Left lung (tissue), 10 donors: Measurements from ENCODE around the gene RNF121. TPM values are rescaled to one million over a fixed set of nuclear protein-coding genes. Genes with fewer than 3 reads are reported as not detected.

Experiments used
- ATAC-seq: fragments of 200-7000 bp; cut with Tn5 transposase; one replicate; pipeline ENCODE4 v1.9.1; 2020; ENCODE audit warnings: moderate library complexity
- DNase-seq, 4 donors: peaks; one replicate each; pipeline ENCODE4 v3.0.0-alpha.2; 2013 to 2020
- H3K27ac ChIP-seq, 2 donors: fragments of 200-600 bp; sonication (generic) in 1 of 2; one replicate each; pipeline versions ENCODE4 v1.5.0 to v1.8.0; 2020 to 2021
- H3K27me3 ChIP-seq, 2 donors: fragments of 200-600 bp; sonication (generic) in 1 of 2; one replicate each; pipeline versions ENCODE4 v1.5.0 to v1.8.0; 2020 to 2021
- H3K36me3 ChIP-seq, 2 donors: fragments of 200-600 bp; sonication (generic) in 1 of 2; one replicate each; pipeline versions ENCODE4 v1.5.0 to v1.8.0; 2020 to 2021
- H3K4me1 ChIP-seq, 2 donors: fragments of 200-600 bp; one replicate each; pipeline ENCODE4 v1.8.0; 2021
- H3K4me3 ChIP-seq, 2 donors: fragments of 200-600 bp; sonication (generic) in 1 of 2; one replicate each; pipeline versions ENCODE4 v1.5.0 to v1.8.0; 2020 to 2021; ENCODE audit warnings: mild to moderate bottlenecking in 1 of 2
- H3K9me3 ChIP-seq, 2 donors: fragments of 200-600 bp; sonication (generic) in 1 of 2; one replicate each; pipeline versions ENCODE4 v1.5.0 to v1.8.0; 2020 to 2021
- CTCF ChIP-seq, 2 donors: fragments of 200-600 bp; sonication (generic) in 1 of 2; IDR thresholded peaks; one replicate each; pipeline versions ENCODE4 v1.5.0 to v1.8.0; 2021; ENCODE audit warnings: antibody characterized with exemption in 2 of 2
- intact Hi-C, 2 donors: fragments of 100-400 bp; cut with DNase I; formaldehyde crosslinking; loops; one replicate each; pipeline versions ENCODE4 v1.11.2 to v1.14.2; 2022
- polyA plus RNA-seq, 6 donors: library from polyadenylated mRNA; unstranded; fragments of 120-200 nt; gene quantifications; one replicate each; pipeline ENCODE4 v1.2.1, GENCODE V29; 2013; ENCODE audit not compliant: insufficient read length in 6 of 6
- total RNA-seq, 2 donors: library from RNA; stranded (reverse); fragmentation: NEBNext Ultra II Directional; extraction: Animal tissue kit (Norgen Biotek cat#: 25700); gene quantifications; one replicate each; pipeline ENCODE4 v1.2.1, GENCODE V29; 2021
- donor health status: DM: no; HTN: yes; CAD: no.
- donor health status: DM: no; HTN: no; CAD: no.

The RNF121 gene
- total and polyA plus RNA-seq, 8 donors: 30.3 to 40.6 (median 33.8) TPM

- TF ChIP-seq CTCF (IDR thresholded peaks at IDR 0.05): no peak
- no peaks in the 10 kb centered on the region for H3K27me3 ChIP-seq
- peaks cover 0 to 19% of the 10 kb centered on the region in 2 donors for H3K36me3 ChIP-seq
- ATAC-seq (peak; percentile 63), DNase-seq (peak in 3 of 4 donors; percentile 53 to 84 (median 76))
- peaks cover 38 to 60% of the 10 kb centered on the region in 2 donors for H3K4me1 ChIP-seq
- peak overlapping the region; percentile 83 to 98 for H3K27ac ChIP-seq
- H3K4me3 ChIP-seq: peak overlapping the region; percentile 35 to 55
- no peaks in the 10 kb centered on the region for H3K9me3 ChIP-seq
- intact Hi-C loops: no loop called here
Measured at GRCh38 chr11:72039031-72039855, 110.4 kb downstream of the RNF121 start.

- H3K27me3 ChIP-seq: no peaks in the 10 kb centered on the region
- peak overlapping the region; percentile 83 to 98 for H3K27ac ChIP-seq
- ATAC-seq (no peak), DNase-seq (no peak)
- no peak for TF ChIP-seq CTCF (IDR thresholded peaks at IDR 0.05)
- peak overlapping the region; percentile 35 to 55 for H3K4me3 ChIP-seq
- peaks cover 0 to 12% of the 10 kb centered on the region in 2 donors for H3K36me3 ChIP-seq
- peaks cover 38 to 60% of the 10 kb centered on the region in 2 donors for H3K4me1 ChIP-seq
- intact Hi-C loops: no loop called here
- no peaks in the 10 kb centered on the region for H3K9me3 ChIP-seq
Measured at GRCh38 chr11:72039856-72040401, 111.1 kb downstream of the RNF121 start.

- no peaks in the 10 kb centered on the region for H3K27me3 ChIP-seq
- peak overlapping the region; percentile 83 to 98 for H3K27ac ChIP-seq
- no peak for TF ChIP-seq CTCF (IDR thresholded peaks at IDR 0.05)
- no peaks in the 10 kb centered on the region for H3K9me3 ChIP-seq
- ATAC-seq (peak; percentile 78), DNase-seq (peak; percentile 95 to 99 (median 97))
- peaks cover 38 to 60% of the 10 kb centered on the region in 2 donors for H3K4me1 ChIP-seq
- intact Hi-C loops: no loop called here
- peak overlapping the region; percentile 35 to 55 for H3K4me3 ChIP-seq
- H3K36me3 ChIP-seq: peaks cover 0 to 5% of the 10 kb centered on the region in 2 donors
Measured at GRCh38 chr11:72040491-72041363, 111.9 kb downstream of the RNF121 start.

DNA sequence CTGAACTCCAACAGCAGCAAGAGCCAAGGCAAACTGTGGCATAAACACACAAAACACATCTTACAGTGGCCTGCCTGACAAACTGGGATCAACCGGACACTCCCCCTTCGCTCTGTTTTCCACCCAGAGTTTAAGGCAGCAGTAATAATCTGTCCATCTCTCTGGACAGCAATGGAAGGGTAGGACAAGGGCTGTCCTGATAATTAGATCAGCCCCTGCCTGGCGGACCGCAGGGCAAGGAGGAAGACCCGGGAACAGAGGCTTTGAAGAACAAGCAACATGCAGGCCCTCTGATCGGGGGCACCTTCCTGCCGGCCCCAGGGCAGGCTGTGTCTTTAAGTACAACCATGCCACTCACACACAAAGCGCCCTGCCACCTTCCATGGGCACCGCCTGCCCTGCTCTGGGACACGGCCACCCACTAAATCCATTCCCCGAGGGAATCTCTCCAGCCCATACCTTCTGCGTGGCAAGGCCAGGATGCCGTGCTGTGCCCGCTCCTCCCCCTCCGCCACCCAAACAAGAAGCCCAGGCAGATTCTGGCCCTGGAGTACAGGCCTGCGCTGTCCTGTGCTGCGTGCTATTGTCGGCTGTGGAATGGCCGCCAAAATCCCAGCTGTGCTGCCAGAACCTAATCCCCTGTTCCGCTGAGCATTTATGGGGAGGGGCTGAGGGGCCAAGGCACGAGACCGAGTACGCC lies 112.7 kb downstream of the RNF121 start:
- intact Hi-C loops: no loop called here
- no peak for TF ChIP-seq CTCF (IDR thresholded peaks at IDR 0.05)
- peak overlapping the region; percentile 83 to 98 for H3K27ac ChIP-seq
- H3K9me3 ChIP-seq: no peaks in the 10 kb centered on the region
- peaks cover 0 to 6% of the 10 kb centered on the region in 2 donors for H3K36me3 ChIP-seq
- peak overlapping the region; percentile 35 to 55 for H3K4me3 ChIP-seq
- H3K27me3 ChIP-seq: no peaks in the 10 kb centered on the region
- ATAC-seq: peak; percentile 65
- peaks cover 38 to 57% of the 10 kb centered on the region in 2 donors for H3K4me1 ChIP-seq
- peak; percentile 73 to 90 (median 83) for DNase-seq
